GM12878 (cell line): ENCODE results near the gene SEC63. TPM values are rescaled to one million over a fixed set of nuclear protein-coding genes. Genes with fewer than 3 reads are reported as not detected.

Source experiments
- ATAC-seq: fragments of 200-7000 bp; cut with Tn5 transposase; 3 replicates; pipeline ENCODE4 v1.9.1; 2020; ENCODE audit warnings: mild to moderate bottlenecking, moderate library complexity
- BruUV-seq: library from RNA; stranded (reverse); fragments of 400-500 nt; replicated peaks from 2 replicates; lab custom pipeline; 2021; lab: Mats Ljungman, UMichigan
- CTCF ChIA-PET: fragments of 300-600 bp; sonication (Branson Sonifier 250); formaldehyde crosslinking; extraction: SDS; loops from one replicate; lab custom pipeline; 2021; ENCODE audit warnings: inconsistent platforms; lab: Yijun Ruan, JAX
- POLR2A ChIA-PET: fragments of 350-600 bp; formaldehyde crosslinking; extraction: SDS; loops from one replicate; lab custom pipeline; 2021; ENCODE audit warnings: inconsistent platforms; lab: Charles Lee
- RAD21 ChIA-PET: fragments of 300-600 bp; sonication (Branson Sonifier 250); formaldehyde crosslinking; loops from one replicate; lab custom pipeline; 2023; ENCODE audit warnings: antibody characterized with exemption; ENCODE audit not compliant: unreplicated experiment; lab: Charles Lee
- SMC1A ChIA-PET: fragments of 300-600 bp; sonication (Branson Sonifier 250); formaldehyde crosslinking; loops from one replicate; lab custom pipeline; 2023; ENCODE audit not compliant: unreplicated experiment, uncharacterized antibody; lab: Charles Lee
- DNase-seq: peaks from one replicate; pipeline ENCODE4 v3.0.0-alpha.2; 2011; ENCODE audit warnings: low read depth, low spot score
- FAIRE-seq: peaks from 3 replicates; lab custom pipeline; 2011; peaks lifted over from hg19 to GRCh38; lab: Jason Lieb, UNC
- H2AFZ ChIP-seq: 2 replicates; pipeline ENCODE4 v1.6.0; 2011; ENCODE audit warnings: low read depth, low read length, control low read depth; ENCODE audit not compliant: control insufficient read depth
- H3K27ac ChIP-seq: 2 replicates; pipeline ENCODE4 v1.5.1; 2011; ENCODE audit warnings: control low read depth; ENCODE audit not compliant: control insufficient read depth, insufficient read depth
- H3K27me3 ChIP-seq, 2 experiments: replicated peaks in 1 of 2; 2 replicates each; pipeline versions ENCODE4 v1.6.0 to v1.6.1; 2011; ENCODE audit warnings: low read length in 1 of 2; ENCODE audit not compliant: control insufficient read depth in 2 of 2, insufficient read depth in 2 of 2
- H3K36me3 ChIP-seq, 2 experiments: 2 replicates each; pipeline ENCODE4 v1.5.1; 2011; ENCODE audit warnings: low read length in 1 of 2; ENCODE audit not compliant: control insufficient read depth in 2 of 2, insufficient read depth in 2 of 2
- H3K4me1 ChIP-seq: 2 replicates; pipeline ENCODE4 v1.6.1; 2011; ENCODE audit warnings: mild to moderate bottlenecking, low read length, moderate library complexity, mixed read lengths; ENCODE audit not compliant: control insufficient read depth, insufficient read depth
- H3K4me2 ChIP-seq: 2 replicates; pipeline ENCODE4 v1.6.0; 2011; ENCODE audit warnings: control low read depth; ENCODE audit not compliant: control insufficient read depth, insufficient read depth
- H3K4me3 ChIP-seq: fragments of 200-600 bp; sonication (generic); 2 replicates; pipeline ENCODE4 v1.5.1; 2016
- H3K79me2 ChIP-seq: 2 replicates; pipeline ENCODE4 v1.6.0; 2011; ENCODE audit warnings: low read length; ENCODE audit not compliant: control insufficient read depth, insufficient read depth
- H3K9ac ChIP-seq: 2 replicates; pipeline ENCODE4 v1.8.0; 2011; ENCODE audit warnings: low read length, control low read depth, mixed read lengths; ENCODE audit not compliant: control insufficient read depth, insufficient read depth
- H3K9me3 ChIP-seq: replicated peaks from 3 replicates; pipeline ENCODE4 v1.5.1; 2011; ENCODE audit warnings: mild to moderate bottlenecking, low read length; ENCODE audit not compliant: control insufficient read depth, insufficient read depth
- H4K20me1 ChIP-seq: 2 replicates; pipeline ENCODE4 v1.6.0; 2011; ENCODE audit not compliant: control insufficient read depth, insufficient read depth
- BACH1 ChIP-seq: fragments of 450-650 bp; IDR thresholded peaks from 2 replicates; pipeline ENCODE4 v1.6.1; 2017; ENCODE audit warnings: mild to moderate bottlenecking, borderline replicate concordance
- CEBPZ ChIP-seq: fragments of 150-350 bp; IDR thresholded peaks from 2 replicates; pipeline ENCODE4 v1.6.1; 2016; ENCODE audit warnings: low read depth, low read length
- EP300 ChIP-seq, 2 experiments: fragments of 150-350 bp in 1 of 2; IDR thresholded peaks; 2 replicates each; pipeline ENCODE4 v1.6.1; 2011 to 2012; ENCODE audit warnings: low read depth in 2 of 2, low read length in 2 of 2, borderline replicate concordance in 1 of 2, improper control_type of control experiment in 1 of 2, inconsistent platforms in 1 of 2; ENCODE audit not compliant: control insufficient read depth in 1 of 2
- KLF5 ChIP-seq: fragments of 450-650 bp; IDR thresholded peaks from 2 replicates; pipeline ENCODE4 v1.6.1; 2014; ENCODE audit warnings: mild to moderate bottlenecking; ENCODE audit not compliant: partially characterized antibody
- MEF2B ChIP-seq: fragments of 450-650 bp; IDR thresholded peaks from 2 replicates; pipeline ENCODE4 v1.6.1; 2018; ENCODE audit warnings: mild to moderate bottlenecking, moderate library complexity; ENCODE audit not compliant: partially characterized antibody, poor library complexity, severe bottlenecking
- NR2C2 ChIP-seq: IDR thresholded peaks from 2 replicates; pipeline ENCODE4 v1.6.1; 2011; ENCODE audit warnings: borderline replicate concordance, low read depth; ENCODE audit not compliant: control insufficient read depth, insufficient read length
- WRNIP1 ChIP-seq: IDR thresholded peaks from 2 replicates; pipeline ENCODE4 v1.6.1; 2011; ENCODE audit warnings: low read depth, low read length, improper control_type of control experiment, borderline replicate concordance
- ZBED1 ChIP-seq: IDR thresholded peaks from 2 replicates; pipeline ENCODE4 v1.6.1; 2016; ENCODE audit warnings: borderline replicate concordance
- WGBS: methylation state at CpG from one replicate; pipeline ENCODE4 v1.1.6; 2016; ENCODE audit warnings: low lambda C conversion rate; ENCODE audit not compliant: insufficient replicate concordance, insufficient coverage; ENCODE audit errors: missing lambda C conversion rate; 5-methylcytosine and 5-hydroxymethylcytosine counted together
- in situ Hi-C: fragments of 300-500 bp; cut with MboI; formaldehyde crosslinking; loops from 9 replicates; pipeline ENCODE4 v1.14.3; 2018; ENCODE audit warnings: mixed read lengths
- intact Hi-C: fragments of 100-400 bp; cut with micrococcal nuclease; formaldehyde crosslinking; loops from one replicate; pipeline ENCODE4 v1.14.2; 2022; ENCODE audit not compliant: unreplicated experiment
- polyA plus RNA-seq, 11 experiments: library from polyadenylated mRNA; depleted of rRNA in 4 of 11; unstranded in 6 of 11; stranded (reverse) in 5 of 11; fragments of >200 nt; fragmentation: Nextera tagmentation in 4 of 11; fragmentation: Illumina TruSeq in 1 of 11; extraction: Ambion mirVana in 4 of 11; extraction: Trizol in 1 of 11; gene quantifications; 1 replicate in 1 of 11; 2 replicates in 10 of 11; pipeline versions ENCODE4 v1.2.1 to v1.2.3, GENCODE V29; 2011 to 2016; ENCODE audit warnings: inconsistent platforms in 2 of 11, missing spikeins in 2 of 11, low read depth in 1 of 11
- total RNA-seq, 4 experiments: library from RNA; depleted of rRNA in 3 of 4; stranded (reverse); fragments of >200 nt in 3 of 4; fragmentation: Illumina TruSeq in 1 of 4; extraction: Trizol in 1 of 4; gene quantifications; 2 replicates each; pipeline versions ENCODE4 v1.2.1 to v1.2.3, GENCODE V29; 2013 to 2021

The SEC63 gene
- total and polyA plus RNA-seq, 10 of the 15 experiments (the other 5 are each of a cell fraction or from before 2014, with no cell fraction given), result 10.1 to 87.0 (median 34.3) TPM

- WGBS, result 33% methylated on average over 6 of the region's 6 CpGs
Observed at GRCh38 chr6:107981695-107982094, 23.7 kb upstream of the SEC63 start.

More at GRCh38 chr6:107981695-107982094, 23.7 kb upstream of the SEC63 start:
- Histone ChIP-seq H3K9me3 (no peaks in the 10 kb centered on the region), H3K4me2 (no peak overlapping the region), H3K36me3 (no peaks in the 10 kb centered on the region), H3K79me2 (no peaks in the 10 kb centered on the region), H3K9ac (no peak overlapping the region), H3K27me3 (no peaks in the 10 kb centered on the region; a peak in 2 of 4 replicates), H3K27ac (no peak overlapping the region), H4K20me1 (no peaks in the 10 kb centered on the region), H3K4me1 (no peaks in the 10 kb centered on the region), H2AFZ (no peak overlapping the region), H3K4me3 (no peak overlapping the region)
- intact Hi-C loops (loop anchor here (2.0 kb wide), 1 partner anchor 69 kb away; no protein-coding TSS in a partner anchor), in situ Hi-C loops (no loop called here)
- no TSS peak for BruUV-seq
- POLR2A ChIA-PET, result interaction anchor here (1.0 kb wide), 1 partner anchor 68 kb away, joined by 3 read pairs; no protein-coding TSS in a partner anchor
- SMC1A ChIA-PET, result interaction anchor here (0.7 to 3.4 kb wide), 6 partner anchors 15 to 543 kb away, joined by 3 to 17 read pairs (median 6); no protein-coding TSS in a partner anchor
- DNase-seq (no peak), FAIRE-seq (no peak), ATAC-seq (no peak)
- CTCF ChIA-PET, result interaction anchor here (0.6 to 5.1 kb wide), 15 partner anchors 8 to 545 kb away, joined by 3 to 90 read pairs (median 3); no protein-coding TSS in a partner anchor
- TF ChIP-seq WRNIP1 (no peak), NR2C2 (no peak), KLF5 (no peak), ZBED1 (no peak), CEBPZ (no peak), MEF2B (no peak), BACH1 (no peak), EP300 (IDR thresholded peaks at IDR 0.05; ENCODE audit: borderline replicate concordance in 1 of 2, control insufficient read depth in 1 of 2, low read depth in 2 of 2, low read length in 2 of 2) (no peak)
- RAD21 ChIA-PET, result interaction anchor here (1.2 to 2.3 kb wide), 4 partner anchors 68 to 663 kb away, joined by 3 to 7 read pairs (median 3); no protein-coding TSS in a partner anchor
